Caco-2 (cell line): ENCODE measurements around the gene GLI1. TPM values are rescaled to one million over a fixed set of nuclear protein-coding genes. Genes with fewer than 3 reads are reported as not detected.

Experiments used
- BruUV-seq: library from RNA; stranded (reverse); fragments of 400-500 nt; replicated peaks from 2 replicates; lab custom pipeline; 2021; lab: Mats Ljungman, UMichigan
- CTCF ChIA-PET: fragments of 300-600 bp; sonication (Branson Sonifier 250); formaldehyde crosslinking; loops from one replicate; lab custom pipeline; 2022; ENCODE audit warnings: antibody characterized with exemption; lab: Charles Lee
- POLR2A ChIA-PET: fragments of 300-600 bp; sonication (Branson Sonifier 250); formaldehyde crosslinking; loops from one replicate; lab custom pipeline; 2022; ENCODE audit warnings: antibody characterized with exemption; lab: Charles Lee
- DNase-seq, 2 experiments: peaks; one replicate each; pipeline versions ENCODE4 v3.0.0 to v3.0.0-alpha.2; 2020 to 2022
- H3K27me3 ChIP-seq: replicated peaks from 2 replicates; pipeline ENCODE4 v1.6.0; 2011; ENCODE audit warnings: low read length; ENCODE audit not compliant: control insufficient read depth, insufficient read depth
- H3K36me3 ChIP-seq: 2 replicates; pipeline ENCODE4 v1.5.1; 2011; ENCODE audit warnings: low read length; ENCODE audit not compliant: control insufficient read depth, insufficient read depth
- H3K4me1 ChIP-seq: fragments of 250-450 bp; sonication (Bioruptor Pico); 2 replicates; pipeline ENCODE4 v1.5.1; 2020; ENCODE audit warnings: mild to moderate bottlenecking
- H3K4me3 ChIP-seq: 2 replicates; pipeline ENCODE4 v1.5.1; 2011; ENCODE audit warnings: low read depth, mild to moderate bottlenecking, control low read depth, low read length
- H3K9me3 ChIP-seq: fragments of 250-450 bp; sonication (Bioruptor Pico); 2 replicates; pipeline ENCODE4 v1.5.1; 2020; ENCODE audit warnings: mild to moderate bottlenecking, moderate library complexity
- H3K27ac Mint-ChIP-seq: one replicate; pipeline ENCODE4 v1.8.0; 2022; ENCODE audit warnings: mixed read lengths; ENCODE audit not compliant: unreplicated experiment
- H3K27me3 Mint-ChIP-seq: one replicate; pipeline ENCODE4 v1.8.0; 2022; ENCODE audit warnings: mixed read lengths; ENCODE audit not compliant: insufficient read depth, unreplicated experiment
- H3K36me3 Mint-ChIP-seq: one replicate; pipeline ENCODE4 v1.8.0; 2022; ENCODE audit warnings: mild to moderate bottlenecking, mixed read lengths; ENCODE audit not compliant: insufficient read depth, unreplicated experiment
- H3K4me1 Mint-ChIP-seq: one replicate; pipeline ENCODE4 v1.8.0; 2022; ENCODE audit warnings: low read depth, mixed read lengths; ENCODE audit not compliant: unreplicated experiment
- H3K4me3 Mint-ChIP-seq: one replicate; pipeline ENCODE4 v1.8.0; 2022; ENCODE audit warnings: mild to moderate bottlenecking, moderate library complexity, mixed read lengths; ENCODE audit not compliant: unreplicated experiment
- H3K9me3 Mint-ChIP-seq: one replicate; pipeline ENCODE4 v1.8.0; 2022; ENCODE audit warnings: mixed read lengths; ENCODE audit not compliant: unreplicated experiment
- intact Hi-C: fragments of 100-400 bp; cut with micrococcal nuclease; formaldehyde crosslinking; loops from one replicate; pipeline ENCODE4 v1.10.0; 2022; ENCODE audit not compliant: unreplicated experiment
- total RNA-seq: library from RNA; stranded (reverse); gene quantifications from 2 replicates; pipeline ENCODE4 v1.2.3, GENCODE V29; 2022
- TF ChIP-seq, protein P1 (sequence below), 2 experiments: fragments of 200-600 bp in 1 of 2; IDR thresholded peaks; 1 replicate in 1 of 2; 2 replicates in 1 of 2; pipeline versions ENCODE4 v1.5.1 to v1.8.0; 2011 to 2022; ENCODE audit warnings: antibody characterized with exemption in 1 of 2, control low read depth in 1 of 2, inconsistent platforms in 1 of 2, low read depth in 1 of 2, low read length in 1 of 2, mild to moderate bottlenecking in 1 of 2, moderate library complexity in 1 of 2; ENCODE audit not compliant: insufficient read depth in 1 of 2, severe bottlenecking in 1 of 2, unreplicated experiment in 1 of 2

Gene GLI1
- total RNA-seq, 1 experiment from 2014 or later = 0.48 TPM

- Mint-ChIP-seq H3K4me1 (peaks cover 31% of the 10 kb centered on the region), H3K9me3 (no peaks in the 10 kb centered on the region), H3K27ac (peak overlapping the region; percentile 79), H3K4me3 (peak overlapping the region; percentile 81), H3K36me3 (peaks cover 7% of the 10 kb centered on the region), H3K27me3 (peaks cover 3% of the 10 kb centered on the region)
- TF ChIP-seq, protein P1, sequence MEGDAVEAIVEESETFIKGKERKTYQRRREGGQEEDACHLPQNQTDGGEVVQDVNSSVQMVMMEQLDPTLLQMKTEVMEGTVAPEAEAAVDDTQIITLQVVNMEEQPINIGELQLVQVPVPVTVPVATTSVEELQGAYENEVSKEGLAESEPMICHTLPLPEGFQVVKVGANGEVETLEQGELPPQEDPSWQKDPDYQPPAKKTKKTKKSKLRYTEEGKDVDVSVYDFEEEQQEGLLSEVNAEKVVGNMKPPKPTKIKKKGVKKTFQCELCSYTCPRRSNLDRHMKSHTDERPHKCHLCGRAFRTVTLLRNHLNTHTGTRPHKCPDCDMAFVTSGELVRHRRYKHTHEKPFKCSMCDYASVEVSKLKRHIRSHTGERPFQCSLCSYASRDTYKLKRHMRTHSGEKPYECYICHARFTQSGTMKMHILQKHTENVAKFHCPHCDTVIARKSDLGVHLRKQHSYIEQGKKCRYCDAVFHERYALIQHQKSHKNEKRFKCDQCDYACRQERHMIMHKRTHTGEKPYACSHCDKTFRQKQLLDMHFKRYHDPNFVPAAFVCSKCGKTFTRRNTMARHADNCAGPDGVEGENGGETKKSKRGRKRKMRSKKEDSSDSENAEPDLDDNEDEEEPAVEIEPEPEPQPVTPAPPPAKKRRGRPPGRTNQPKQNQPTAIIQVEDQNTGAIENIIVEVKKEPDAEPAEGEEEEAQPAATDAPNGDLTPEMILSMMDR (IDR thresholded peaks at IDR 0.05; ENCODE audit: insufficient read depth in 1 of 2, low read depth in 1 of 2, low read length in 1 of 2, severe bottlenecking in 1 of 2, unreplicated experiment in 1 of 2) = peak; percentile 73 to 91
- Histone ChIP-seq H3K9me3 (no peaks in the 10 kb centered on the region), H3K36me3 (no peaks in the 10 kb centered on the region), H3K27me3 (no peaks in the 10 kb centered on the region), H3K4me1 (peaks cover 26% of the 10 kb centered on the region), H3K4me3 (peak overlapping the region; percentile 48)
- CTCF ChIA-PET = interaction anchor here (0.7 to 1.9 kb wide), 13 partner anchors 11 to 278 kb away, joined by 3 to 14 read pairs (median 3); partner anchors contain the start of genes ARHGAP9 and DDIT3
- no TSS peak for BruUV-seq
- intact Hi-C loops = loop anchor here (5.0 kb wide), 1 partner anchor 278 kb away; the partner anchor contains the start of gene AGAP2
- POLR2A ChIA-PET = interaction anchor here (0.5 to 1.2 kb wide), 3 partner anchors 140 to 733 kb away, joined by 3 to 4 read pairs (median 4); partner anchors contain the start of gene SHMT2
- DNase-seq = peak; percentile 94
Observed at GRCh38 chr12:57459055-57459749, 383 bp upstream of the GLI1 start.

- intact Hi-C loops = no loop called here
- TF ChIP-seq, protein P1 (IDR thresholded peaks at IDR 0.05; ENCODE audit: insufficient read depth in 1 of 2, low read depth in 1 of 2, low read length in 1 of 2, severe bottlenecking in 1 of 2, unreplicated experiment in 1 of 2) = no peak
- Mint-ChIP-seq H3K4me1 (peaks cover 29% of the 10 kb centered on the region), H3K9me3 (no peaks in the 10 kb centered on the region), H3K36me3 (peaks cover 7% of the 10 kb centered on the region), H3K27me3 (peaks cover 9% of the 10 kb centered on the region), H3K27ac (no peak overlapping the region), H3K4me3 (peak overlapping the region; percentile 81)
- no TSS peak for BruUV-seq
- H3K36me3 ChIP-seq = no peaks in the 10 kb centered on the region
- no peaks in the 10 kb centered on the region for H3K9me3 ChIP-seq
- H3K27me3 ChIP-seq = no peaks in the 10 kb centered on the region
- peak overlapping the region; percentile 8; the same call in 1 of the 2 replicates for H3K4me3 ChIP-seq
- peaks cover 14% of the 10 kb centered on the region for H3K4me1 ChIP-seq
- DNase-seq = no peak
- CTCF ChIA-PET = no interaction called here
- POLR2A ChIA-PET = interaction anchor here (0.5 kb wide), 1 partner anchor 38 kb away, joined by 5 read pairs; no protein-coding TSS in a partner anchor
Observed at GRCh38 chr12:57460468-57460784, 841 bp downstream of the GLI1 start.

DNA sequence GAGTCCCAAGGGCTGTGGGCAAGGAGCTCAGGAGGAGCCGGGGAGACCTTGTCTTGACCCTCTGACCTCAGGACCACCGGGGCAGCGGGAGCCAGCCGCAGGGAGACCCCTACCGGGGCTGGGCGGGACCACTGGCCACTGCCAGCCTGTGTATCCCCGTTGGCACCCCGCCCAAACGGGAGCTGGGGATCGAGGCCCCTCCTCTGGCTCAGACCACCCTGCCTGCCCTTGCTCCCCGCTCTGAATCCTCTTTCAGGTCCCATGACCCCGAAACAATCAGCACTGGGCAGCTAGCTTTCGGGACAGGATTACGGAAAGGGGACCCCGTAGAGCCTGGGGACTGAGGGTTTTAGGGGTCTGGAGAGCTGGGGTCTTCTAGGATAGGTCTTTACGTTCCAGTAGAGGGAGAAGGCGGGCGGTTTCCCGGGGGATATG is 1.3 kb downstream of the GLI1 start:
- Mint-ChIP-seq H3K4me3 (peak overlapping the region; percentile 81), H3K36me3 (peaks cover 4% of the 10 kb centered on the region), H3K27me3 (peaks cover 11% of the 10 kb centered on the region), H3K27ac (no peak overlapping the region), H3K4me1 (peaks cover 25% of the 10 kb centered on the region), H3K9me3 (no peaks in the 10 kb centered on the region)
- TF ChIP-seq, protein P1 (IDR thresholded peaks at IDR 0.05; ENCODE audit: insufficient read depth in 1 of 2, low read depth in 1 of 2, low read length in 1 of 2, severe bottlenecking in 1 of 2, unreplicated experiment in 1 of 2) = no peak
- CTCF ChIA-PET = interaction anchor here (0.6 kb wide), 1 partner anchor 780 kb away, joined by 5 read pairs; no protein-coding TSS in a partner anchor
- Histone ChIP-seq H3K4me3 (peak overlapping the region; percentile 43), H3K36me3 (no peaks in the 10 kb centered on the region), H3K9me3 (no peaks in the 10 kb centered on the region), H3K27me3 (no peaks in the 10 kb centered on the region), H3K4me1 (peaks cover 10% of the 10 kb centered on the region)
- no TSS peak for BruUV-seq
- intact Hi-C loops = no loop called here
- no peak for DNase-seq
- POLR2A ChIA-PET = interaction anchor here (0.5 kb wide), 1 partner anchor 38 kb away, joined by 5 read pairs; no protein-coding TSS in a partner anchor
